Activated T-helper 1 cell treated with anti-CD3 and anti-CD28 coated beads, Interleukin-12 subunit alpha, Interleukin-12 subunit beta, Interleukin-2, Interleukin-4 antibody, amounts not matched to agents 30 ng/mL and 10 ng/mL and 1 ng/mL, durations not matched to agents 14 hours and 24 hours and 36 hours (primary cell): ENCODE data around the gene LGALS9C. TPM values are rescaled to one million over a fixed set of nuclear protein-coding genes. Genes with fewer than 3 reads are reported as not detected.
A peak's percentile ranks its signal among the peaks of the same experiment; 100 is the strongest.
"Not testable (repeated sequence)": the region's sequence is repeated elsewhere in the genome, so short reads cannot be mapped to it uniquely, and the experiment has no call there.

Source experiments
- DNase-seq: peaks from one replicate; pipeline ENCODE4 v3.0.0; 2021; ENCODE audit warnings: low spot score
- H3K27ac Mint-ChIP-seq: one replicate; pipeline ENCODE4 v1.8.0; 2021; ENCODE audit warnings: mild to moderate bottlenecking, mixed read lengths
- H3K27me3 Mint-ChIP-seq: one replicate; pipeline ENCODE4 v1.8.0; 2022; ENCODE audit warnings: mild to moderate bottlenecking, moderate library complexity, mixed read lengths; ENCODE audit not compliant: insufficient read depth
- H3K36me3 Mint-ChIP-seq: one replicate; pipeline ENCODE4 v1.8.0; 2021; ENCODE audit warnings: low read depth, mixed read lengths
- H3K4me1 Mint-ChIP-seq: one replicate; pipeline ENCODE4 v1.8.0; 2021; ENCODE audit warnings: low read depth, mixed read lengths
- H3K4me3 Mint-ChIP-seq: one replicate; pipeline ENCODE4 v1.8.0; 2021; ENCODE audit warnings: mild to moderate bottlenecking, moderate library complexity, mixed read lengths
- H3K9me3 Mint-ChIP-seq: one replicate; pipeline ENCODE4 v1.8.0; 2021; ENCODE audit warnings: mixed read lengths
- intact Hi-C: fragments of 100-400 bp; cut with micrococcal nuclease; formaldehyde crosslinking; loops from one replicate; pipeline ENCODE4 v1.15.1; 2024
- total RNA-seq: library from RNA; stranded (reverse); gene quantifications from 2 replicates; pipeline ENCODE4 v1.2.3, GENCODE V29; 2022

LGALS9C gene
- not detected in 2 replicates for total RNA-seq

DNA sequence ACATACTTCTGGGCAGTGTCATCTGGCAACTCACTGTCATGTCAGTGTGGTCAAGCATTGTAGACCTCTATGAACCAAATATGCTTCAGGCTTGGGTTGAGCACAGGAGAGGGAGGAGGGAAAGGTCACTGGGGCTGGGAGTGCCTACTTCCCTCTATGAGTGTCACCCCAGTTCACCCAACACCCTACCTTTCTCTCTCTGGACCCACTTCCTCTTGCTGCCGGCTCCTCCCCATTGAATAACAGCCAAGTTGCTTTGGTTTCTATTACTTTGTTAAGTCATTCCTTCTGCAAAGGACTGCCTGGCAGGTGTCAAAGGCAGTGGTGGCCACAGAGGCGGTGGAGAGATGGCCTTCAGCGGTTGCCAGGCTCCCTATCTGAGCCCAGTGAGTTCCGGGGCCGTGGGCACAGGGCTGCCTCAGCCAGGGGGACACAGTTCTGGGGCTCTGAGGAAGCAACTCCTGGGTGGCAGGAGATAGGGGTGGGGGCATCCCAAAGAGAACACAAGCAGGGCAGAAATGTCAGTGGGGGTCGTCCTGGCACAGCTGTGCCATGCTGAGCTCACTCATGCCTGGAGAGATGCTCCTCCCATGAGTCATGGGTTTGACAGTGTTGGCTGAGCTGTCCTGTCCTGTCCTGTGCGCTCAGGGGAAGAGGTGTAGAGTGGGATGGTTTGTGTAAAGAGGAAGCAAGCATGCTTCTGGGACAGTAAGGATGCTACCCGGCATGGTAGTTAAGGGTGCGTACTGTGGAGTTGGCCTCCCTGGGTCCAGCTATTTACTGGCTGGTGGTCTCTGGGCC is at the start of gene LGALS9C:
Gene LGALS9C (plus strand): TSS at position 282 of the 801 bp plus-strand sequence. CDS start 66 bp downstream, at position 348.
- intact Hi-C loops, DNase-seq, H3K9me3 Mint-ChIP-seq, H3K4me1 Mint-ChIP-seq, H3K27ac Mint-ChIP-seq, H3K36me3 Mint-ChIP-seq, H3K27me3 Mint-ChIP-seq, H3K4me3 Mint-ChIP-seq: not testable (repeated sequence)

DNA sequence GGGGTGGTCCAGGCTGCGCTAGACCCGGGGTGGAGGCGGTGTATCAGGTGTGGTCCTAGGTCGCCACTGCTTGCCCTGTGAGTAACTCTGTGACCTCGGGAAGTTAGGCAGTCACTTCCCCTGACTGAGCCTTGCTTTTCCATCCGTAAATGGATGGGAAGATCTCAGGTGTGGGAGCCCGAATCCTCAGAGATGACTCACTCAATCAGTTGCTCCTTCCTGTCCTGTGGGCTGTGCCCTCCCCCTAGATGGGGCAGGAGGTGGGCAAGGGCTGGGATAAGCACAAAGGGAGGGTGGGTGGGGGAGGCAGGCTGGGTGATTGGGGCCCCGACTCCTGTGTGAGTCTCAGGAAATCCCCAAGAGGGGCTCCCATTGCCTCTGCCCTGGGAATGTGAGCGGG is 44.4 kb upstream of the LGALS9C start:
- H3K27me3 Mint-ChIP-seq, DNase-seq, intact Hi-C loops, H3K4me3 Mint-ChIP-seq, H3K36me3 Mint-ChIP-seq, H3K4me1 Mint-ChIP-seq, H3K27ac Mint-ChIP-seq, H3K9me3 Mint-ChIP-seq: not testable (repeated sequence)

GRCh38 chr17:18439465-18439870 is 37.1 kb upstream of the LGALS9C start:
- DNase-seq, H3K9me3 Mint-ChIP-seq, intact Hi-C loops, H3K27me3 Mint-ChIP-seq, H3K4me3 Mint-ChIP-seq, H3K4me1 Mint-ChIP-seq, H3K36me3 Mint-ChIP-seq, H3K27ac Mint-ChIP-seq: not testable (repeated sequence)

DNA sequence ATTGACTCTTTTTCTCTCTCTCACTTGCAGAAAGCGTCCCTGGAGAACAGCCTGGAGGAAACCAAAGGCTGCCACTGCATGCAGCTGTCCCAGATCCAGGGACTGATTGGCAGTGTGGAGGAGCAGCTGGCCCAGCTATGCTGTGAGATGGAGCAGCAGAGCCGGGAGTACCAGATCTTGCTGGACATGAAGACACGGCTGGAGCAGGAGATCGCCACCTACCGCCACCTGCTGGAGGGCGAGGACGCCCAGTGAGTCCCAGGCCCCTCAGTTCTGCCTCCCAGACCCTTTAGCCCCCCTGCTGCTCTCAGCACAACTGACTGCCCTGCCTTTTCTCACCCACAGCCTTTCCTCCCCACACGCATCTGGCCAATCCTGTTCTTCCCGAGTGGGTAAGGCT is 34.5 kb upstream of the LGALS9C start:
- H3K27ac Mint-ChIP-seq, H3K4me3 Mint-ChIP-seq, intact Hi-C loops, H3K9me3 Mint-ChIP-seq, H3K36me3 Mint-ChIP-seq, H3K27me3 Mint-ChIP-seq, H3K4me1 Mint-ChIP-seq: not testable (repeated sequence)
- DNase-seq: peak; percentile 20

- H3K4me1 Mint-ChIP-seq, H3K27ac Mint-ChIP-seq, intact Hi-C loops, H3K4me3 Mint-ChIP-seq, H3K36me3 Mint-ChIP-seq, H3K27me3 Mint-ChIP-seq, H3K9me3 Mint-ChIP-seq, DNase-seq: not testable (repeated sequence)
These were observed 34.1 kb upstream of the LGALS9C start for GRCh38 chr17:18442532-18442931.

- H3K27me3 Mint-ChIP-seq, H3K4me1 Mint-ChIP-seq, H3K4me3 Mint-ChIP-seq, H3K9me3 Mint-ChIP-seq, intact Hi-C loops, DNase-seq, H3K36me3 Mint-ChIP-seq, H3K27ac Mint-ChIP-seq: not testable (repeated sequence)
These were observed 28.9 kb upstream of the LGALS9C start for GRCh38 chr17:18447476-18448205.

GRCh38 chr17:18448311-18448710 is 28.3 kb upstream of the LGALS9C start:
- H3K27me3 Mint-ChIP-seq, H3K9me3 Mint-ChIP-seq, intact Hi-C loops, H3K4me1 Mint-ChIP-seq, H3K36me3 Mint-ChIP-seq, H3K27ac Mint-ChIP-seq, DNase-seq, H3K4me3 Mint-ChIP-seq: not testable (repeated sequence)

GRCh38 chr17:18449833-18450232 is 26.8 kb upstream of the LGALS9C start:
- H3K4me3 Mint-ChIP-seq: not testable (repeated sequence)

GRCh38 chr17:18450998-18451397 is 25.6 kb upstream of the LGALS9C start:
- H3K27ac Mint-ChIP-seq, H3K9me3 Mint-ChIP-seq, H3K36me3 Mint-ChIP-seq, DNase-seq, H3K4me1 Mint-ChIP-seq, intact Hi-C loops, H3K4me3 Mint-ChIP-seq, H3K27me3 Mint-ChIP-seq: not testable (repeated sequence)

More at GRCh38 chr17:18449833-18450232, 26.8 kb upstream of the LGALS9C start:
- intact Hi-C loops, H3K27me3 Mint-ChIP-seq, H3K36me3 Mint-ChIP-seq, DNase-seq, H3K4me1 Mint-ChIP-seq, H3K9me3 Mint-ChIP-seq, H3K27ac Mint-ChIP-seq: not testable (repeated sequence)

GRCh38 chr17:18451969-18452368 is 24.6 kb upstream of the LGALS9C start:
- H3K27ac Mint-ChIP-seq, H3K27me3 Mint-ChIP-seq, H3K9me3 Mint-ChIP-seq, DNase-seq, H3K4me1 Mint-ChIP-seq, H3K36me3 Mint-ChIP-seq, H3K4me3 Mint-ChIP-seq, intact Hi-C loops: not testable (repeated sequence)

GRCh38 chr17:18459035-18459434 is 17.6 kb upstream of the LGALS9C start:
- H3K36me3 Mint-ChIP-seq, H3K27ac Mint-ChIP-seq, H3K9me3 Mint-ChIP-seq, DNase-seq, H3K27me3 Mint-ChIP-seq, intact Hi-C loops, H3K4me3 Mint-ChIP-seq, H3K4me1 Mint-ChIP-seq: not testable (repeated sequence)

DNA sequence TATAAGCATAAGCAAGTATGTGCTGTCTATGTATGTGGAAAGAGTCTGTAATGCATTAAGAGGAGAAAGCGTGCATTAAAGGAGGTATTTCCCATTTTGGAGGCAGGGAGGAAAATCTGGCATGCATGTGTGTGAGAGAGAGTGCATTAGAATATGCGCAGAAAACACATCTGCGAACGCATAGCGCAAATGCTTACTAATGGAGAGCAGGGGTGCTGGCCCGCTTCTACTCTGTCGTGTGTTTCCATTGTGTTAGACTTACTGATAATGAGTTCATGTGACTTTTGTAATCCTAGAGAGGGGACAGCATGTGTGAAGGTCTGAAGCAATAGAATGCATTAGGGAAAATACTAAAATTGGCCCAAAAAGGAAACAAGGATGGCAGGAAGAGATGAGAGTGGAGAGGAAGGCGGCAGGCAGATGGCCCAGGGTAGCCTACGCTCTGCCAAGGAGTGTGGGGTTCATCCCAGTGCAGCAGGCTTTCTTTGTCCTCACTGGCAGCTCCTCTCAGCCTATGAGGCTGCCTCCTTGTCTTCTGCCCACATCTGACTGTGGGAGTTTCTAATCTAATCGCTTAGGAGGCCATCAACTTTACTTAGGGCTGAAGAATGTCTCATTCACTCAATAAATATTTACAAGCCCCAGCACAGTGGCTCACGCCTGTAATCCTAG is 12.6 kb upstream of the LGALS9C start:
- not testable (repeated sequence) for H3K4me3 Mint-ChIP-seq

More for the DNA sequence above, 12.6 kb upstream of the LGALS9C start:
- H3K27ac Mint-ChIP-seq, DNase-seq, intact Hi-C loops, H3K4me1 Mint-ChIP-seq, H3K36me3 Mint-ChIP-seq, H3K9me3 Mint-ChIP-seq, H3K27me3 Mint-ChIP-seq: not testable (repeated sequence)
